ENCODE measurements around the gene DHCR24. TPM values are rescaled to one million over a fixed set of nuclear protein-coding genes. Genes with fewer than 3 reads are reported as not detected.
"Not testable (repeated sequence)": the region's sequence is repeated elsewhere in the genome, so short reads cannot be mapped to it uniquely, and the experiment has no call there.

Gene DHCR24
- 119 and 149 TPM in 2 replicates for total RNA-seq (ENCODE audit: low replicate concordance)
- long read RNA-seq, full-length matches to known transcripts: 30 of 66 reads
- long read RNA-seq, partial matches to known transcripts: 7 of 66 reads
- long read RNA-seq, other reads (novel, unspliced or antisense): 29 of 66 reads

- Mint-ChIP-seq H3K36me3 (peaks cover 13% of the 10 kb centered on the region), H3K4me1 (ENCODE audit: unreplicated experiment) (peaks cover 42% of the 10 kb centered on the region), H3K9me3 (no peaks in the 10 kb centered on the region), H3K4me3 (peak within 1 kb of the TSS; percentile 98), H3K27me3 (no peaks in the 10 kb centered on the region), H3K27ac (peak within 1 kb of the TSS; percentile 83)
- TF ChIP-seq CTCF (conservative IDR thresholded peaks at IDR 0.05): no peak
- peak; percentile 87 for DNase-seq (ENCODE audit: extremely low spot score, unreplicated experiment)
Observed at GRCh38 chr1:54886724-54887664, at the start of gene DHCR24. Gene DHCR24, minus strand, starts transcription at chr1:54887195. Its CDS starts 76 bp downstream, at chr1:54887119.

GRCh38 chr1:54936791-54937190 is 49.8 kb upstream of the DHCR24 start:
- peaks cover 5% of the 10 kb centered on the region for H3K9me3 Mint-ChIP-seq
- H3K36me3 Mint-ChIP-seq: peaks cover 3% of the 10 kb centered on the region
- no peaks in the 10 kb centered on the region for H3K27me3 Mint-ChIP-seq
- peaks cover 51% of the 10 kb centered on the region for H3K4me1 Mint-ChIP-seq (ENCODE audit: unreplicated experiment)
- peak overlapping the region; percentile 54 for H3K27ac Mint-ChIP-seq
- no peak for DNase-seq (ENCODE audit: extremely low spot score, unreplicated experiment)
- no peak for TF ChIP-seq CTCF (conservative IDR thresholded peaks at IDR 0.05)
- H3K4me3 Mint-ChIP-seq: peak overlapping the region; percentile 43

- Mint-ChIP-seq H3K4me1 (ENCODE audit: unreplicated experiment) (peaks cover 43% of the 10 kb centered on the region), H3K27me3 (no peaks in the 10 kb centered on the region), H3K36me3 (peaks cover 3% of the 10 kb centered on the region), H3K4me3 (no peak overlapping the region), H3K9me3 (peaks cover 5% of the 10 kb centered on the region), H3K27ac (peak overlapping the region; percentile 15)
- DNase-seq (ENCODE audit: extremely low spot score, unreplicated experiment): no peak
- TF ChIP-seq CTCF (conservative IDR thresholded peaks at IDR 0.05): no peak
Observed at GRCh38 chr1:54934869-54935268, 47.9 kb upstream of the DHCR24 start.

DNA sequence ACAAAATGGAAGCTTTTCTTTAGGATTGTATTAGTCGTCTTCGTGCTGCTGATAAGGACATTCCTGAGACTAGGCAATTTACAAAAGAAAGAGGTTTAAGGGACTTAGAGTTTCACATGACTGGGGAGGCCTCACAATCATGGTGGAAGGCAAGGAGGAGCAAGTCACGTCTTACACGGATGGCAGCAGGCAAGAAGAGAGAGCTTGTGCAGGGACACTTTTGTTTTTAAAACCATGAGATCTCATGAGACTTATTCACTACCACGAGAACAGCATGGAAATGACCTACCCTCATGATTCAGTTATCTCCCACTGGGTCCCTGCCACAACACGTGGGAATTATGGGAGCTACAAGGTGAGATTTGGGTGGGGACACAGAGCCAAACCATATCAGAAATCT is 47.1 kb upstream of the DHCR24 start:
- Mint-ChIP-seq H3K27ac (peak overlapping the region; percentile 41), H3K4me1 (ENCODE audit: unreplicated experiment) (peaks cover 36% of the 10 kb centered on the region)
- H3K27me3 Mint-ChIP-seq; DNase-seq (ENCODE audit: extremely low spot score, unreplicated experiment); H3K36me3 Mint-ChIP-seq; H3K9me3 Mint-ChIP-seq; H3K4me3 Mint-ChIP-seq: not testable (repeated sequence)

GRCh38 chr1:54931275-54931840 is 44.4 kb upstream of the DHCR24 start:
- Mint-ChIP-seq H3K36me3 (peaks cover 3% of the 10 kb centered on the region), H3K4me3 (no peak overlapping the region), H3K27me3 (no peaks in the 10 kb centered on the region), H3K4me1 (ENCODE audit: unreplicated experiment) (peaks cover 23% of the 10 kb centered on the region), H3K27ac (no peak overlapping the region), H3K9me3 (peaks cover 5% of the 10 kb centered on the region)
- DNase-seq (ENCODE audit: extremely low spot score, unreplicated experiment): no peak
- TF ChIP-seq CTCF (conservative IDR thresholded peaks at IDR 0.05): no peak

- no peak for DNase-seq (ENCODE audit: extremely low spot score, unreplicated experiment)
- Mint-ChIP-seq H3K4me3 (no peak overlapping the region), H3K9me3 (peaks cover 9% of the 10 kb centered on the region), H3K27me3 (no peaks in the 10 kb centered on the region), H3K36me3 (peaks cover 3% of the 10 kb centered on the region), H3K27ac (no peak overlapping the region), H3K4me1 (ENCODE audit: unreplicated experiment) (peaks cover 14% of the 10 kb centered on the region)
- no peak for TF ChIP-seq CTCF (conservative IDR thresholded peaks at IDR 0.05)
Observed at GRCh38 chr1:54929700-54930099, 42.7 kb upstream of the DHCR24 start.
